BLaER1 (cell line): Measurements from ENCODE around the gene FES.
"Not testable (repeated sequence)": the region's sequence is repeated elsewhere in the genome, so short reads cannot be mapped to it uniquely, and the experiment has no call there.

Experiments
- H3K27ac ChIP-seq: shearing (Covaris generic); formaldehyde crosslinking; 2 replicates; pipeline ENCODE4 v1.8.1; 2022
- H3K27me3 ChIP-seq: shearing (Covaris generic); formaldehyde crosslinking; 2 replicates; pipeline ENCODE4 v1.8.1; 2022
- H3K36me3 ChIP-seq: shearing (Covaris generic); formaldehyde crosslinking; 2 replicates; pipeline ENCODE4 v1.8.1; 2022
- H3K4me1 ChIP-seq: shearing (Covaris generic); formaldehyde crosslinking; 2 replicates; pipeline ENCODE4 v1.8.1; 2022
- H3K4me2 ChIP-seq: shearing (Covaris generic); formaldehyde crosslinking; 2 replicates; pipeline ENCODE4 v1.8.1; 2022
- H3K4me3 ChIP-seq: shearing (Covaris generic); formaldehyde crosslinking; 2 replicates; pipeline ENCODE4 v1.8.1; 2022
- H3K9ac ChIP-seq: shearing (Covaris generic); formaldehyde crosslinking; 2 replicates; pipeline ENCODE4 v1.8.1; 2022
- H3K9me3 ChIP-seq: shearing (Covaris generic); formaldehyde crosslinking; 2 replicates; pipeline ENCODE4 v1.8.1; 2022
- H4K20me1 ChIP-seq: shearing (Covaris generic); formaldehyde crosslinking; 2 replicates; pipeline ENCODE4 v1.8.1; 2022
- Cebpa-rat ChIP-seq: shearing (Covaris generic); IDR thresholded peaks from 2 replicates; pipeline ENCODE4 v1.8.1; 2022

FES gene

DNA sequence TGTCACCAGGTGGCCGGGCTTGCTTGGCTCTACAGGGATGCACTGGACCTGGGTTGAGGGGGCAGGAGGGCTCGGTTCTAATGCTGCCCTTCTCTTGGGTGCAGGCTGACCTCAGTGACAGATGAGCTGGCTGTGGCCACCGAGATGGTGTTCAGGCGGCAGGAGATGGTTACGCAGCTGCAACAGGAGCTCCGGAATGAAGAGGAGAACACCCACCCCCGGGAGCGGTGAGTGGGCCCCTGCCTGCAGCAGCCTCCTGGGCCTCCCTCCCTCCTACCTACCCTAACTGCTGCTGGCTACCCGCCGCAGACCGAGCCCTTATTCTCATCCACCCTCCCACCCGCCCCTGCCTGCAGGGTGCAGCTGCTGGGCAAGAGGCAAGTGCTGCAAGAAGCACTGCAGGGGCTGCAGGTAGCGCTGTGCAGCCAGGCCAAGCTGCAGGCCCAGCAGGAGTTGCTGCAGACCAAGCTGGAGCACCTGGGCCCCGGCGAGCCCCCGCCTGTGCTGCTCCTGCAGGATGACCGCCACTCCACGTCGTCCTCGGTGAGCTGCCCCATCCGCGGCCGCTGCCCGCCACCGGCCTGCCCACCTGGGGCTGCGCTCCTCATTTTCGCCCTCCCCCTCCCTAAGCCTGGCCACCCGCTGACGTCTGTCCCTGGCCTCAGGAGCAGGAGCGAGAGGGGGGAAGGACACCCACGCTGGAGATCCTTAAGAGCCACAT is 5.6 kb downstream of the FES start:
- Histone ChIP-seq H3K9ac (no peak overlapping the region), H3K4me2 (no peak overlapping the region), H3K4me1 (peaks cover 18% of the 10 kb centered on the region), H3K27me3 (no peaks in the 10 kb centered on the region), H4K20me1 (peaks cover 32% of the 10 kb centered on the region; the same call in 1 of the 2 replicates), H3K9me3 (no peaks in the 10 kb centered on the region), H3K36me3 (peaks cover 85% of the 10 kb centered on the region), H3K4me3 (no peak overlapping the region), H3K27ac (no peak overlapping the region)
- TF ChIP-seq Cebpa-rat: no peak

DNA sequence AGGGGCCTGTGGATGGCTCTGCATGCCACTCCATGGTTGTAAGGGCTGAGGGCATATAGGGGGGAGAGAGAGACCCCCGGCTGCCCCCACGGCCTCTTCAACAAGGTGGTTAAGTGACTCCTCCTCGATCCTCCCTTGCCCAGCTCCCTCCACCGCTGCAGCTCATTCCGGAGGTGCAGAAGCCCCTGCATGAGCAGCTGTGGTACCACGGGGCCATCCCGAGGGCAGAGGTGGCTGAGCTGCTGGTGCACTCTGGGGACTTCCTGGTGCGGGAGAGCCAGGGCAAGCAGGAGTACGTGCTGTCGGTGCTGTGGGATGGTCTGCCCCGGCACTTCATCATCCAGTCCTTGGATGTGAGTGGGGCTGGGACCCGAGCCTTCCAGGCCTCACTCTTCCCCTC is 6.5 kb downstream of the FES start:
- no peak overlapping the region for H3K4me2 ChIP-seq
- no peaks in the 10 kb centered on the region for H3K27me3 ChIP-seq
- H3K36me3 ChIP-seq: peaks cover 94% of the 10 kb centered on the region
- TF ChIP-seq Cebpa-rat: no peak
- peaks cover 9% of the 10 kb centered on the region for H3K4me1 ChIP-seq
- no peak overlapping the region for H3K9ac ChIP-seq
- H4K20me1 ChIP-seq: peaks cover 36% of the 10 kb centered on the region; the same call in 1 of the 2 replicates
- no peaks in the 10 kb centered on the region for H3K9me3 ChIP-seq
- H3K27ac ChIP-seq: no peak overlapping the region
- no peak overlapping the region for H3K4me3 ChIP-seq

DNA sequence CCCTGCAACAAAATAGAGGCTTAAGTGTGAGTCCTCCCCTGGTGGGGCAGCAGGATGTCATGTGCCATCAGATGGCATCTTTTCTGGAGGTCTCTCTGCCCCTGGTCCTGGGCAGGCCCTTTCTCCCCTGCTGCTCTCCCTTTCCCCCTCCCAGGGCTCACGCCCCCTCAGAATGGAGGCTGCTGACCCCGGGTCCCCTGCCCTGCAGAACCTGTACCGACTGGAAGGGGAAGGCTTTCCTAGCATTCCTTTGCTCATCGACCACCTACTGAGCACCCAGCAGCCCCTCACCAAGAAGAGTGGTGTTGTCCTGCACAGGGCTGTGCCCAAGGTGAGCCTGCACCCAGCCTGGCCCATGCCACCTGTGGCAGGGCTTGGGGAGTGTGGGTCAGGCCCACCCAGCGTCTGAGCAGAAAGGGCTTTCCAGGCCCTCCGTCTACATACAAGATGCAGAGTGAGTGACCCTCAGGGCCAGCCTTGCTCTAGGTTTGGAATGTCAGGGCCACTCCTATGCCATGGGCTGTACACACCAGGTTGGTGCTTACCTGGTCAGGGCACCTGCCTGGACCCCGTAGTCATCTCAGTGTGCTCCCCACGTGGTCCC is 7.1 kb downstream of the FES start:
- no peak for TF ChIP-seq Cebpa-rat
- H3K36me3 ChIP-seq: peaks cover 99% of the 10 kb centered on the region
- H3K9ac ChIP-seq: no peak overlapping the region
- peaks cover 5% of the 10 kb centered on the region for H3K4me1 ChIP-seq
- H4K20me1 ChIP-seq: peaks cover 31% of the 10 kb centered on the region; the same call in 1 of the 2 replicates
- H3K4me3 ChIP-seq: no peak overlapping the region
- H3K9me3 ChIP-seq: no peaks in the 10 kb centered on the region
- no peak overlapping the region for H3K27ac ChIP-seq
- no peak overlapping the region for H3K4me2 ChIP-seq
- H3K27me3 ChIP-seq: no peaks in the 10 kb centered on the region

DNA sequence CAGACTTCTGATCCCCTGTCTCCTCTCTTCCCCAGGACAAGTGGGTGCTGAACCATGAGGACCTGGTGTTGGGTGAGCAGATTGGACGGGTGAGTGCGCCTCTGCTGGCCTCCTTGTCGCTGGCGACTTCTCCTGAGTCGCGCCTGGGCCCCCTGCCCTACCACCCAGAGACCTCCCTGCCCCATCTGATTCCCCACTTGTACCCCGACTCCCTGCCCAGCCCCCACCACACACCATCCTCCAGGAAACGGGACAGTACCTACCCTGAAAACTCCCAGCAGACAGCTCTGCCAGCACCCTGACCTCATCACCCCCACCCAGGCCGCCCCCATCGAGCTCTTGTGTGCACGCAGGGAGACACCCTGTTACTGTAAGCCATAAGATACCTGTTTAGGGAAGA is 7.7 kb downstream of the FES start:
- H3K27me3 ChIP-seq: no peaks in the 10 kb centered on the region
- no peak overlapping the region for H3K27ac ChIP-seq
- peaks cover 26% of the 10 kb centered on the region; the same call in 1 of the 2 replicates for H4K20me1 ChIP-seq
- no peaks in the 10 kb centered on the region for H3K9me3 ChIP-seq
- no peak overlapping the region for H3K9ac ChIP-seq
- H3K4me3 ChIP-seq: no peak overlapping the region
- peaks cover 8% of the 10 kb centered on the region for H3K4me1 ChIP-seq
- TF ChIP-seq Cebpa-rat: no peak
- no peak overlapping the region for H3K4me2 ChIP-seq
- peaks cover 93% of the 10 kb centered on the region for H3K36me3 ChIP-seq

DNA sequence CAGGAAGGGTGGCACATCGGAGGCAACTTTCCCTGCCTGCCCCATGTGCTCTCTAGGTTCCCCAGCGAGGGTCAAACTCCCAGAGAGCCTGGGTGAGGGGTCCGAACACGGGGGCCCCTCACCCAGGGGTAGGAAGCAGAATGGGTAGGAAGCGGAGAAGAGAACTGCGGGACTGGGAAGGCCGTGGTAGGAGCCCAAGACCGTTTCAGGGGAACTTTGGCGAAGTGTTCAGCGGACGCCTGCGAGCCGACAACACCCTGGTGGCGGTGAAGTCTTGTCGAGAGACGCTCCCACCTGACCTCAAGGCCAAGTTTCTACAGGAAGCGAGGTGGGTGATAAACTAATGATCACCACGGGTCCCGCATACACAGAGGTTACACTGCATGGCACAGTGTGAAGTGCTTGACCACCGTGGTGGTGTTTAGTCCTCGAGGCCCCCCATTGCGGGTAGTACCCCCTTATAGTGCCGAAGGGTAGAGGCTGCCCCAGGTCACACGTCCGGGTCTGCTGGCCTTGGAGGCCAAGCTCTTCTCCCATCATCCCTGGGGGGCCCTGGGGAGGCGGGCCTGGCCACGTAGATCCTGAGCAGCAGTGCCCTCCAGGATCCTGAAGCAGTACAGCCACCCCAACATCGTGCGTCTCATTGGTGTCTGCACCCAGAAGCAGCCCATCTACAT is 8.3 kb downstream of the FES start:
- Histone ChIP-seq H3K9ac (no peak overlapping the region), H4K20me1 (peaks cover 20% of the 10 kb centered on the region; the same call in 1 of the 2 replicates), H3K4me1 (peaks cover 14% of the 10 kb centered on the region), H3K27ac (no peak overlapping the region), H3K36me3 (peaks cover 87% of the 10 kb centered on the region), H3K27me3 (no peaks in the 10 kb centered on the region), H3K9me3 (no peaks in the 10 kb centered on the region), H3K4me2 (no peak overlapping the region), H3K4me3 (no peak overlapping the region)
- TF ChIP-seq Cebpa-rat: no peak

DNA sequence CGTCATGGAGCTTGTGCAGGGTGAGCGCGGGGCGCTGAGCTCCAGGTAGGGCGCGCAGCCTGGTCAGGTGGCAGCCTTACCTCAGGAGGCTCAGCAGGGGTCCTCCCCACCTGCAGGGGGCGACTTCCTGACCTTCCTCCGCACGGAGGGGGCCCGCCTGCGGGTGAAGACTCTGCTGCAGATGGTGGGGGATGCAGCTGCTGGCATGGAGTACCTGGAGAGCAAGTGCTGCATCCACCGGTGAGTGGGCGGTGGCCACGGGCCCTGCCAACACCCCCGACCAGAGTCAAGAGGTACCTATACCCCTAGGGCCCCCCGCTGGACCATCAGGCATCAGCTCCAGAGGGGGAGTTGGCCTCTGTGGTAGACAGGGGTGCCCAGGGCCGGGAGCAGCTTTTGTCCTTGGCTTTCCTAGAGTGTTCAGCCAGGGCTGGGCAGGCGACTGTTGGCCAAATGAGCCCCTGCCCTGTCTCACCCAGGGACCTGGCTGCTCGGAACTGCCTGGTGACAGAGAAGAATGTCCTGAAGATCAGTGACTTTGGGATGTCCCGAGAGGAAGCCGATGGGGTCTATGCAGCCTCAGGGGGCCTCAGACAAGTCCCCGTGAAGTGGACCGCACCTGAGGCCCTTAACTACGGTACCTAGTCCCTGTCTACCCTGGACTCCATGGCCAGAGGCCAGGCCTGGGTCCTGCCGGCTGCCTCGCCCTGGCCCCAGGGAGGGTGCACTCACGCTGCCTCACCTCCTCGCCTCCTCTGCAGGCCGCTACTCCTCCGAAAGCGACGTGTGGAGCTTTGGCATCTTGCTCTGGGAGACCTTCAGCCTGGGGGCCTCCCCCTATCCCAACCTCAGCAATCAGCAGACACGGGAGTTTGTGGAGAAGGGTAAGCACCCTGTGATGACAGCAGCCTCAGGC is 9.1 kb downstream of the FES start:
- H3K9me3 ChIP-seq: no peaks in the 10 kb centered on the region
- H3K27ac ChIP-seq: no peak overlapping the region
- no peak overlapping the region for H3K9ac ChIP-seq
- H3K27me3 ChIP-seq: no peaks in the 10 kb centered on the region
- no peak for TF ChIP-seq Cebpa-rat
- peaks cover 17% of the 10 kb centered on the region; the same call in 1 of the 2 replicates for H4K20me1 ChIP-seq
- peaks cover 79% of the 10 kb centered on the region for H3K36me3 ChIP-seq
- H3K4me3 ChIP-seq: no peak overlapping the region
- no peak overlapping the region for H3K4me2 ChIP-seq
- H3K4me1 ChIP-seq: peaks cover 19% of the 10 kb centered on the region

DNA sequence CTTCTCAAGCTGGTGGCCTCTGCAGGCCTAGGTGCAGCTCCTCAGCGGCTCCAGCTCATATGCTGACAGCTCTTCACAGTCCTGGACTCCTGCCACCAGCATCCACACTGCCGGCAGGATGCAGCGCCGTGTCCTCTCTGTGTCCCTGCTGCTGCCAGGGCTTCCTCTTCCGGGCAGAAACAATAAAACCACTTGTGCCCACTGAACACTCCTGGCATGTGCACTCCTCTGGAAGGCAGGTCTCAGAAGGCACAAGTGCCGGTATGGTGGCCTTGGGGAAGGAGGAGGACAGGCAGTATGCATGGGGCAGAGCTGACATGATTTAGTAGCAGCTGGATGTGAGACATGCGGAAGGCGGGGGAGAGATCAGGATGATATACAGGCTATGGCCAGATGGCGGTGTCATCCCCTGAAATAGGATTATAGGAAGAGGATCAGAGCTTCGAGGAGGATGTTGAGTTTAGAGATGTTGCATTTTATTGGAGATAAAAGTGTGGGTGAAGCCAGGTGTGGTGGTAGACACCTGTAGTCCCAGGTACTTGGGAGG is 11.3 kb downstream of the FES start:
- Histone ChIP-seq H3K4me3 (no peak overlapping the region), H3K27me3 (no peaks in the 10 kb centered on the region), H3K4me1 (peaks cover 19% of the 10 kb centered on the region), H3K4me2 (no peak overlapping the region), H3K9ac (no peak overlapping the region), H4K20me1 (peaks cover 17% of the 10 kb centered on the region; the same call in 1 of the 2 replicates), H3K27ac (no peak overlapping the region), H3K9me3 (no peaks in the 10 kb centered on the region), H3K36me3 (peaks cover 58% of the 10 kb centered on the region)
- no peak for TF ChIP-seq Cebpa-rat

DNA sequence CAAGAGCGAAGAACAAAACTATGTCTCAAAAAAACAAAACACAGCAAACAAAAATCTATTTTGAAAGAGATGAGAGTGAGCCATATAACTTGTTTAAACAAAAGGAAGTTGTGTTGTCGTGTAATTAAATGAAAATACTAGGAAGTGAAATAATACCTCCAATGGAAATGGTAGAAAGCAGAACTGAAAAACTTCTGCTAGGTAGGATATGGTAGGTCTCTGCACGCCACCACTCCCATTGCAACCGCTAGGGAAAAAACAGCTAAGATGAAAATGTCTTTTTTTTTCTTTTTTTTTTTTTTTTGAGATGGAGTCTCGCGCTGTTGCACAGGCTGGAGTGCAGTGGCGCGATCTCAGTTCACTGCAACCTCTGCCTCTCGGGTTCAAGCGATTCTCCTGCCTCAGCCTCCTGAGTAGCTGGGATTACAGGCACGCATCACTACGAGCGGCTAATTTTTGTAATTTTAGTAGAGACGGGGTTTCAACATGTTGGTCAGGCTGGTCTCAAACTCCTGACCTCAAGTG is 12.9 kb downstream of the FES start:
- H3K9me3 ChIP-seq, H3K27ac ChIP-seq, H3K27me3 ChIP-seq, H3K4me3 ChIP-seq, H4K20me1 ChIP-seq, H3K9ac ChIP-seq: not testable (repeated sequence)
- H3K4me2 ChIP-seq: peak overlapping the region; percentile 25
- H3K36me3 ChIP-seq: peaks cover 42% of the 10 kb centered on the region
- peaks cover 32% of the 10 kb centered on the region for H3K4me1 ChIP-seq
